ENCODE measurements around the gene CYP3A5. TPM values are rescaled to one million over a fixed set of nuclear protein-coding genes. Genes with fewer than 3 reads are reported as not detected.
"Not testable (repeated sequence)": the region's sequence is repeated elsewhere in the genome, so short reads cannot be mapped to it uniquely, and the experiment has no call there.

CYP3A5 gene
- polyA plus RNA-seq (ENCODE audit: insufficient read length) = 2.7 TPM
- long read RNA-seq, donor 1 = 0 reads
- long read RNA-seq, donor 2 = 0 reads
- long read RNA-seq, donor 3 = 0 reads
- long read RNA-seq, donor 4 = 0 reads
- long read RNA-seq, donor 5 = 0 reads
- long read RNA-seq, donor 6 = 0 reads
- long read RNA-seq, donor 7 = 0 reads
- long read RNA-seq, donor 8 = 0 reads

GRCh38 chr7:99679400-99680191, at the start of gene CYP3A5:
Gene CYP3A5, minus strand, starts transcription at chr7:99679996. Its CDS starts 100 bp downstream, at chr7:99679896.
- DNase-seq = no peak

DNA sequence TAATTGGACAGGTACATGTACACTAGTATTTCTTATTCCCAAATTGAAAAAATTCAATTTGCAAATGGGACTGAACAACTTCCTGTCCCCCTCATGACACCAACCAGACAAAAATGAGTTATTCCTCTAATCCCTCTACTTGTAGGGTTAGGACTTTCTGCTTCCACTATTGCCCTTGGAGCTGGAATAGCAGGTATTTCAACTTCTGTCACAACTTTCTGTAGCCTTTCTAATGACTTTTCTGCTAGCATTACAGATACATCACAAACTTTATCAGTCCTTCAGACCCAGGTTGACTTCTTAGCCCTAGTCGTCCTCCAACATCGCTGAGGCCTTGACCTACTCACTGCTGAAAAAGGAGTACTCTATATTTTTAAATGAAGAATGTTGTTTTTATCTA, 48.8 kb upstream of the CYP3A5 start:
- no peak for DNase-seq

GRCh38 chr7:99723201-99723600, 43.4 kb upstream of the CYP3A5 start:
- not testable (repeated sequence) for DNase-seq

- no peak for DNase-seq
Observed at GRCh38 chr7:99720800-99721595, 41.2 kb upstream of the CYP3A5 start.

- DNase-seq = no peak
Observed at GRCh38 chr7:99719996-99720769, 40.4 kb upstream of the CYP3A5 start.

- DNase-seq = no peak
Observed at GRCh38 chr7:99713995-99714570, 34.3 kb upstream of the CYP3A5 start.

GRCh38 chr7:99709838-99710578, 30.2 kb upstream of the CYP3A5 start:
- DNase-seq = no peak

DNA sequence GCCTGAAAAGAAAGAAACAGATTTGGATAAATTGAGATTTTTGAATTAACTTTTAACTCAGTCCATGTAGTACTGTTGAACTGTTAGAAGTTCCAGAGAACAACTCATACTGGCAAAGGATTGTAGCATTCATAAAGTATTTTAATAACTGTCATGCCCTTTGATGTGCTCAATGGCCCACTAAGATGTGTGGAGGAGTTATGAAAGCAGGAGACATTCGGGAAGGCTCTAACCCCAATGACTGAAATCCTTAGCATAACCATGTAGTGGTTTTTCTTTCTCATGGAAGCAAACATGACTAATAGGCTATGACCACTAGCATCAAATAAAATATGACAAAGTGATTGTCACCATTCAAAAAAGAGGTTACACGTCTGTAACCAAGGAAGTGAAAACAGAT, 29.5 kb upstream of the CYP3A5 start:
- no peak for DNase-seq

DNA sequence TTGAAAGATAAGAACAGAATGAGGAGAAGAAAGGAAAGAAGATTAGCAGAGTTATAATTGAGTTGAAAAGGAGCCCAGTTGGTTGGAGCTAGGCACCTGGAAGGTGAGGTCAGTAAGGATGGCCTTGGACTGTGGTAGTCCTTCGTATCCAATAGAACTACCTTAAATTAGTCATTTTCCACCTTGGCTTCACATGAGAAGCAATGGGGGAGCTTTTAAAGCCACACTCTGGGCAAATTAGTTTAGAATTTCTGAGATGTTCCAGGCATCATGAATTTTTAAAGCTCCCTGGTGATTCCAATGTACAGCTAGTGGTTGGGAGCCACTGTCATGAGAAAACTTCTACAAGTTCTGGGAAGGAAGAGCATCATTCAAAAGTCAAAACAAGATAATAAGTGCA, 27.3 kb upstream of the CYP3A5 start:
- DNase-seq = no peak

DNA sequence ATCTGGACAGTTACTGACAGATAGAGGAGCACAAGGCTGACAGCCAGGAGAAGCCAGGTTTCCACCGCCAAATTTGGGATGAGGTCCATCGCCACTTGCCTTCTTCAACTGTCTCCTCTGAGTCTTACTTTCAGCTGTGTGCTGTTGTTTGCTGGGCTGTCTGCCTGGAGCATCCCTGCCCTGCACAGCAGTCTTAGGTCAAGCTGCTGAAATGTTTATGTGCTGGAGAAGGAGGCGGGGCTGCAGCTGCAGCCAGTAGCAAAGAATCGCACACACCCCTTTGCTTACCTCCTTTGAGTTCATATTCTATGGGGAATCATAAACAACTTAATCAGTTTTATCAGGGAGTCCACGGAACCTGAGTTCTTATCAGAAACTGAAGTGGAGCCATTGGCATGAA, 20.1 kb upstream of the CYP3A5 start:
- DNase-seq = no peak

DNA sequence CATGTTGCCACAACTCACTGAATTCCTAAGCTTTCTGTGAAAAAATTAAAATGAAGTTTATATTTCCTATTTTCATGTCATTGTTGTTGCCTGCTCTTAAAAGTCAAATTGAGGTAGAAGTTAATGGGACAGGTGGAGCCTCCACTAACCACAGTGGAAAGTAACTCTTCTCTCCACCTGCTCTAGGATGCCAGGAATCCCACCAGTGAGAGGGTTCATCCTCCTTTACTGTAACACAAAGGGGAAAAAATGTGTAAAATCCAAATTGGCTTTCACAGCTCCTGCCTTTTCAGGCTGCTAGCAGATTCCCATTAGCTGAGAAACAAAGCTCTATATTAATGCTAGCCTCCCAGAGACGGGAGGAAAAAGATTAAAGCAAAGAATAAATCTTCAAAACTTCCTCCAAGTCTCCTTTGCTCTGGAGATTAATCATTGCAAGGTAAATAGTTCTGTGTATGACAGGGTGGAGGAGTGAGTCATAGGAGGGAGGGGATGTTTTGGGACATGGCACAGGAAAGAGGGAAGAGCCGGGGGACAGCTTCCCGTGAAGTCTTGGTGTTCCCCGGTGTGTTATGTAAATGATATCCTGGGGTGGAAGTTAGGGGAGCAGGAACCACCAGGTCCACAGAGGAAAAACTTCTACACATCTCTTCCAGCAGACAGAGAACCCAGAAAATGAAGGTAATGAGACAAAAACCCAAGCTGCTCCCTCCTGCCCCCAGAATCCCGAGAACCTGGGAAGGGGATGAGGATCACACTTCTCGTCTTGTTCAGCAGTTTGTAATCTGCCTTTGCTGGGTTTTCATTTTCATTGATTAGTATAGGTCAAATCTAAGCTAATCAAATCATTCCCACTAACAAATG, 19.3 kb upstream of the CYP3A5 start:
- DNase-seq = not testable (repeated sequence)

- no peak for DNase-seq
Observed at GRCh38 chr7:99694912-99695304, 15.1 kb upstream of the CYP3A5 start.

DNA sequence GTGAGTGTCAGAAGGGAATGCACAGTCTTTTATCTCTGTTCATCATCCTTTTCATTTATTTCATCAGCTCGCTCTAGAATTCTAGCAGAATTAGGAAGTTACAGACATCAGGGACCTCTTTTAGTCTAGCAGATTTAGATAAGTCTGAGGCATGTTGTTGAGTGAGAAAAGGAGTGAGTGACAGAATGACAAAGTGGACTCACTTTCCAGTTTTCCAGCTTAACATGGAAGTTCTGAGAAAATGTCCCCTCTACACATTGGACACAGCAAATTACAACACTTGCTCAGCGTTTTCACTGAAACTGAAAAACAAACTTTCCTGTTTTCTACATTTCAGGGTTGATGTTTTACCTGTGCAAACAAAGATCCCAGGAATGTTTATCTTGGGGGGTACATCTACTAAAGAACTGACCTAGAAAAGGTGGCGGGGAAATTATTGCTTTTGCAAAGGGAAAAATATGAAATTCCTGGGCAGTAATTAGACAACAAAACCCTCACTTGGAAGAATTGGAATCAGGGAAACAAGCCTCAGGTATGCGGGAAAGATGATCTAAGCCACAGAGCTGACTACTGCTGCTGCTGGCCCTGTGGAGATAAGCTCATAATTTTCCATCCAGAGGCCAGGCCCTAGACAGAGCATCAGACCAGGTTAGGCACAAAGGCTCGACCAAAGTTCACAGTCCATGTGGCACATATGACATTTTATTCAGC, 14.6 kb upstream of the CYP3A5 start:
- DNase-seq = no peak

- no peak for DNase-seq
Observed at GRCh38 chr7:99693427-99694200, 13.8 kb upstream of the CYP3A5 start.

GRCh38 chr7:99693100-99693426, 13.3 kb upstream of the CYP3A5 start:
- DNase-seq = no peak

DNA sequence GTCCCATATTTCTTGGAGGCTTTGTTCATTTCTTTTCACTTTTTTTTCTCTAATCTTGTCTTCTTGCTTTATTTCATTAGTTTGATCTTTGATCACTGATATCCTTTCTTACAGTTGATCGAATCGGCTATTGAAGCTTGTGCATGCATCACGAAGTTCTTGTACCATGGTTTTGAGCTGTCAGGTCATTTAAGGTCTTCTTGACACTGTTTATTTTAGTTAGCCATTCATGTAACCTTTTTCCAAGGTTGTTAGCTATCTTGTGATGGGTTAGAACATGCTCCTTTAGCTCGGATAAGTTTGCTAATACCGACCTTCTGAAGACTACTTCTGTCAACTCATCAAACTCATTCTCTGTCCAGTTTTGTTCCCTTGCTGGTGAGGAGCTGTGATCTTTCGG, 12.8 kb upstream of the CYP3A5 start:
- DNase-seq = not testable (repeated sequence)

DNA sequence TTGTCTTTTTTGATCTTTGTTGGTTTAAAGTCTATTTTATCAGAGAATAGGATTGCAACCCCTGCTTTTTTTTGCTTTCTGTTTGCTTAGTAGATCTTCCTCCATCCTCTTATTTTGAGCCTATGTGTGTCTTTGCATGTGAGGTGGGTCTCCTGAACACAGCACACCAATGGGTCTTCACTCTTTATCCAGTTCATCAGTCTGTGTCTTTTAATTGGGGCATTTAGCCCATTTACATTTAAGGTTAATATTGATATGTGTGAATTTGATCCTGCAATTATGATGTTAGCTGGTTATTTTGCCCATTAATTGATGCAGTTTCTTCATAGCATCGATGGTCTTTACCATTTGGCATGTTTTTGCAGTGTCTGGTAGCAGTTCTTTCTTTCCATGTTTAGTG, 11.9 kb upstream of the CYP3A5 start:
- DNase-seq = not testable (repeated sequence)

GRCh38 chr7:99690918-99691317, 11.1 kb upstream of the CYP3A5 start:
- DNase-seq = not testable (repeated sequence)
